ENCODE measurements around the gene DUSP19.

Gene DUSP19

DNA sequence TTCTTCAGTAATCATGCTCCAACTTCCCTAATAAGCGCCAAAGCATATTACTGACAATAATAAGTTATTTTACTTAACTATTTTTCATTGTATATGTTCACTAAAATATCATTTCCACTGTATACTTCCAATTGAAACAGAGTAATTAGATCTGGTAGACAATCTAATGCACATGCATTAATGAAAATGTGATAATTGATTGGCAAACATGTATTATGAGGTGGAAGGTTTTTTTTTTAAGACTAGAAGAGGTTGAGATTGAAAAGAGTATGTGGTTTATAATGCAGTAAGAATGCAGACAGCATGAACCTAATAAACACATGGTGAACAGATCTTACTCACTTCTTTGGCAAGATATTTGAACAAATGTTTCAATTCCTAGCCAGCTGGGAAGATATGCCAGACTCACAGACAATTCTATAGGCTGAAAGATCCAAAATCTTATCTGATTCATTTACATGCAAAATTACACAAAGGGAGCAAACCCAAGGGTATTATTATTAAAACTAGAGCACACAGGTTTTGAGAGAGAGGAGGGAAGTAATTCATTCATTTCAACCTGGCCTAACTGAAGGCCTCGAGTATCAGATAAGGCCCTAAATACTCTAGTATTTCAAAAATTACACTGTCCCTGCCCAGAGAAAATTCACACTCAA, 43.1 kb upstream of the DUSP19 start:
- H3K36me3 ChIP-seq (replicated peaks), result no peaks in the 10 kb centered on the region
- TF ChIP-seq, protein P1, sequence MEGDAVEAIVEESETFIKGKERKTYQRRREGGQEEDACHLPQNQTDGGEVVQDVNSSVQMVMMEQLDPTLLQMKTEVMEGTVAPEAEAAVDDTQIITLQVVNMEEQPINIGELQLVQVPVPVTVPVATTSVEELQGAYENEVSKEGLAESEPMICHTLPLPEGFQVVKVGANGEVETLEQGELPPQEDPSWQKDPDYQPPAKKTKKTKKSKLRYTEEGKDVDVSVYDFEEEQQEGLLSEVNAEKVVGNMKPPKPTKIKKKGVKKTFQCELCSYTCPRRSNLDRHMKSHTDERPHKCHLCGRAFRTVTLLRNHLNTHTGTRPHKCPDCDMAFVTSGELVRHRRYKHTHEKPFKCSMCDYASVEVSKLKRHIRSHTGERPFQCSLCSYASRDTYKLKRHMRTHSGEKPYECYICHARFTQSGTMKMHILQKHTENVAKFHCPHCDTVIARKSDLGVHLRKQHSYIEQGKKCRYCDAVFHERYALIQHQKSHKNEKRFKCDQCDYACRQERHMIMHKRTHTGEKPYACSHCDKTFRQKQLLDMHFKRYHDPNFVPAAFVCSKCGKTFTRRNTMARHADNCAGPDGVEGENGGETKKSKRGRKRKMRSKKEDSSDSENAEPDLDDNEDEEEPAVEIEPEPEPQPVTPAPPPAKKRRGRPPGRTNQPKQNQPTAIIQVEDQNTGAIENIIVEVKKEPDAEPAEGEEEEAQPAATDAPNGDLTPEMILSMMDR (IDR thresholded peaks at IDR 0.05; ENCODE audit: low read depth, low read length, missing control alignments), result no peak
- no peaks in the 10 kb centered on the region for H3K27me3 ChIP-seq (replicated peaks)
- in situ Hi-C loops (cut with HindIII; ENCODE audit: low pct_ligation_motif_present, low sequenced_read_pairs), result no loop called here
- peak; percentile 25 for DNase-seq
- H3K27ac ChIP-seq, result peak overlapping the region; percentile 30
- peak overlapping the region; percentile 74 for H3K4me3 ChIP-seq (ENCODE audit: low read depth, low read length)

DNA sequence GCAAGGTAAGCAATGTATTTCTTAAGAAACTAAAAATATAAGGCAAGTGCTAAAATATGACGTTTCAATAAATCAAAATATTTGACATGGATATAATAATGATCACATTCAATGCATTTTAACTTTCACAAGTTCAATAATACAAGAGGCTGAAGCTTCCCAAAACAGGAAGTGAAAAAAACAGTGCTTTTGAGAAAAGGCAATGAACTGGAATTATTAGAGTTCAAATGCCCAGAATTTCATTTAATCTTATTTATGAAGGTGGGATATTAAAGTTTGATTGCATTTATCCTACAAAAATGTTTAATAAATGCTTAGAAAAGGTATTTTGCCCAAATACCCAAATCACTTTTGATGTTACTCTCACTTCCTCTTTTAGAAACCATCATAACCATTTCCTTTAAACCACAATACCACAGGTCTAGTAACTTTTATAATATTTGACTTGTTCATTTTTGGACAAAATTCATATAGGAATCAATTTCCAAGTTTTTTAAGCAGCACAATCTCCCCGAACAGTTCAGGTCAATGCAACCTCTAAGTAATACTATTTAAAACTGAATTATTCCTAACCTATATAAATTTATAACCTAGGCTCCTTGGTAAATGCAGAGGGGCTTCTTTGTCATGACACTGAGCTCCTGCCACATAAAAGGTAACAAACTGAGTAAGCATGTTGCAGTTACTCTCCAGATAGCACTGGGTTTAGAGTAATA, 42.4 kb upstream of the DUSP19 start:
- no peaks in the 10 kb centered on the region for H3K36me3 ChIP-seq (replicated peaks)
- in situ Hi-C loops (cut with HindIII; ENCODE audit: low pct_ligation_motif_present, low sequenced_read_pairs), result no loop called here
- DNase-seq, result no peak
- H3K4me3 ChIP-seq (ENCODE audit: low read depth, low read length), result peak overlapping the region; percentile 74
- peak overlapping the region; percentile 30 for H3K27ac ChIP-seq
- TF ChIP-seq, protein P1 (IDR thresholded peaks at IDR 0.05; ENCODE audit: low read depth, low read length, missing control alignments), result no peak
- H3K27me3 ChIP-seq (replicated peaks), result no peaks in the 10 kb centered on the region

DNA sequence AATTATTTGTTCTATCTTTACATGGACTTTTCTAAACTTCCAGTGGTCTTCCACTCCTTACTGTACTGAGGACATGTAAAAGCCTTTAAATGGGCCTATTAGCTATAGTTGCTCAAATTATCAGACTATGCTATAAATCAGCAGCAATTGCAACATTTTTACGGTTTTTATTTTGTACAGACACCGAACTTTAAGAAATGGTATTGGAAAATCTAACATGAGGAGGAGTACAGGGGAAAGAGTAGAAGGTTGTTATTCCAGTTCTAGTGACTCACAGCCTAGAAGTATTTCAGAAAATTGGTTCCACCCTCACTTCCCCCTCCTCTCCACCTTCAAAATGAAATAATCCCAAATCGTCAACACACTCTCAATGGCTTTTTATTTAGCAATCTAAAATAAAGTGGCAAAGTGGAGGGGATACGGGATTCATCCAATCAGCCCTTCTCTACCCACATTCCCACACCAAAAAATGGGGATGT, 41.4 kb upstream of the DUSP19 start:
- Histone ChIP-seq H3K27me3 (replicated peaks) (no peaks in the 10 kb centered on the region), H3K4me3 (ENCODE audit: low read depth, low read length) (peak overlapping the region; percentile 74), H3K36me3 (replicated peaks) (no peaks in the 10 kb centered on the region), H3K27ac (peak overlapping the region; percentile 99)
- TF ChIP-seq, protein P1 (IDR thresholded peaks at IDR 0.05; ENCODE audit: low read depth, low read length, missing control alignments), result no peak
- no peak for DNase-seq
- in situ Hi-C loops (cut with HindIII; ENCODE audit: low pct_ligation_motif_present, low sequenced_read_pairs), result no loop called here

DNA sequence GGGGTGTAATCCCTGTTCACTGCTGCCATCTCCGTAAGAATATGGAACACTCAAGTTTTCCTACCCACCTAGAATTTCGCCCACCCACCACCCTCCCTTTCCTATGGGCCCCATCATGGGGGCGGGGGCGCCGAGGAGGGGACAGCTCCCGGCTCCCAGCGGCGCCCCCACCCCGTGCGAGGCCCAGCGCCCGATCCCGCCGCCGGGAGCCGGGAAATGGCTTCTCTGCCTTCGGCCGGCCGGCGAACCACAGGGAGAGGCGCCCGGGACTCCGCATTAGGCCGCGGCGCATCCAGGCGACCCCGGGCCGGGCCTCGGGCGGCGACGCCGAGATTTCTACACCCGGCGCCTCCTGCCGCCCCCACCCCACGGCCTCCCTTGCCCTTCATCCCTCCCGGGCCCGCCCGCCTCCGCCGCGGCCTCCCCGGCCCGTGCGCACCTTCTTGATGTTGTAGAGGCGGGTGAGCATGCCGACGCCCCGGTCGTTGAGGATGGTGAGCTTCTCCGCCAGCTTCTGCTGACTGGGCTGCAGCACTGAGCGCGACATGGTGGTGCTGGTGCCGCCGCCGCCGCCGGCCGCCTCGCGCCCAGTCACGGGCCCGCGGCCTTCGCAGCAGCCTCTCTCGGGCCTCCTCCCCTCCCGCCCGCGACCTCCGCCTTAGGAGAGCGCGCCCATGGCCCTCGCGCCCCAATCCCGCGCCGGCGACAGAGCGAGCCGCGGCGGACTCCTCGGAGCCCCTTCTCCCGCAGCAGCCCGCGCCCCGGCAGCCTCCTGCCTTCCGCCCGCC, 40.8 kb upstream of the DUSP19 start:
- Histone ChIP-seq H3K27ac (peak overlapping the region; percentile 99), H3K36me3 (replicated peaks) (no peaks in the 10 kb centered on the region), H3K4me3 (ENCODE audit: low read depth, low read length) (peak overlapping the region; percentile 74), H3K27me3 (replicated peaks) (no peaks in the 10 kb centered on the region)
- in situ Hi-C loops (cut with HindIII; ENCODE audit: low pct_ligation_motif_present, low sequenced_read_pairs), result no loop called here
- TF ChIP-seq, protein P1 (IDR thresholded peaks at IDR 0.05; ENCODE audit: low read depth, low read length, missing control alignments), result no peak
- peak; percentile 11 for DNase-seq

DNA sequence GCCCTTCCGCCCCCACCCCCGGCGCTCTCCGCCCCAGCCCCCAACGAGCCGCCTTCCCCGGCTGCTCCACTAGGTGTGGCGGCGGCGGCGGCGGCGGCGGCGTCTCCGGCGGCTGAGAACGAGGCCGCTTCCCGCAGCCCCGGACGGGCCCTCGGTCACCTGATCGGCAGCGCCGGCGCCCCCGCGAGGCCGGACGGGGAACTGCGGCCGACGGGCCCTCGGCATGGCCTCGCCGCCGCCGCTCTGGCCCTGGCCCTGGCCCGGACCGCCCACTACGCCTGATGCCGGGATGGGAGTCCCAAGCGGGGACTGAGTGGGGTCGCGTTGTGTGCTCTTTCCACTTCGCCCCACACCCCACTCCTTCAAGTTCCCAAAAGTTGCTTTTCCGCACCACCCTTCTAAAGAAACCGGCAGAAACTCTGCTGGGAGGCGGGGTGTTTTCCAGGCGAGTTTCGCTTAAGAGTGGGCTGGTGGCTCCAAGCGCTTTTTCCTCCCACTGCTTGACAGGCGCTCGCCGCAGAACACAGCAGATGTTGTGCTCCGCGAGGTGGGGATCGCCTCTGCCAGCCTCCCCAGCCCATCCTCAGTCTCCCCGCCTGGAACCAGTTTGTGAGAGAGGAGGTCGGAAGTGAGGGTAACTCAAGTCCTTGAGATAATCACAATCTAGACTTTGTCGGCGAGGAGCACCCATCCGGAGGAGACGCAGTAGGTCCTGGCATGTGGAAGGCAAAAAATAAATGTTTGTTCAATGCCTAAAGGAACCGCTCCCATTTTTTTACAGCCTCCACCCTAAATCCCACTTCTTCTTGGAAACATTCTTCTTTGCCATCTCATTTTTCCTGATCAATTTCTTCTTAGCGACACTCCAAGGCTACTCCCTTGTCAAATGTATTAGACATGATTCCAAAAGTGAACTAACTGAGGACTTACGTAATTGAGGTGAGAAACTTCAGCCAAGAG, 39.9 kb upstream of the DUSP19 start, which contains the start of gene NCKAP1:
Gene NCKAP1, minus strand, starts transcription at position 117 of the 960 bp plus-strand sequence. CDS start 358 bp downstream, outside the sequence.
- TF ChIP-seq, protein P1 (IDR thresholded peaks at IDR 0.05; ENCODE audit: low read depth, low read length, missing control alignments), result peak; percentile 57
- Histone ChIP-seq H3K27me3 (replicated peaks) (no peaks in the 10 kb centered on the region), H3K36me3 (replicated peaks) (no peaks in the 10 kb centered on the region), H3K4me3 (ENCODE audit: low read depth, low read length) (peak within 1 kb of the TSS; percentile 74), H3K27ac (peak within 1 kb of the TSS; percentile 99)
- peak; percentile 81 for DNase-seq
- in situ Hi-C loops (cut with HindIII; ENCODE audit: low pct_ligation_motif_present, low sequenced_read_pairs), result no loop called here

Measured in brain microvascular endothelial cell (primary cell).